ENCODE measurements around the gene CHRD. TPM values are rescaled to one million over a fixed set of nuclear protein-coding genes. Genes with fewer than 3 reads are reported as not detected.

The CHRD gene
- total and polyA plus RNA-seq, 9 of the 15 experiments (the other 6 are each of a cell fraction or from before 2014, with no cell fraction given), result 0.11 to 1.3 (median 0.59) TPM; not detected in 3

DNA sequence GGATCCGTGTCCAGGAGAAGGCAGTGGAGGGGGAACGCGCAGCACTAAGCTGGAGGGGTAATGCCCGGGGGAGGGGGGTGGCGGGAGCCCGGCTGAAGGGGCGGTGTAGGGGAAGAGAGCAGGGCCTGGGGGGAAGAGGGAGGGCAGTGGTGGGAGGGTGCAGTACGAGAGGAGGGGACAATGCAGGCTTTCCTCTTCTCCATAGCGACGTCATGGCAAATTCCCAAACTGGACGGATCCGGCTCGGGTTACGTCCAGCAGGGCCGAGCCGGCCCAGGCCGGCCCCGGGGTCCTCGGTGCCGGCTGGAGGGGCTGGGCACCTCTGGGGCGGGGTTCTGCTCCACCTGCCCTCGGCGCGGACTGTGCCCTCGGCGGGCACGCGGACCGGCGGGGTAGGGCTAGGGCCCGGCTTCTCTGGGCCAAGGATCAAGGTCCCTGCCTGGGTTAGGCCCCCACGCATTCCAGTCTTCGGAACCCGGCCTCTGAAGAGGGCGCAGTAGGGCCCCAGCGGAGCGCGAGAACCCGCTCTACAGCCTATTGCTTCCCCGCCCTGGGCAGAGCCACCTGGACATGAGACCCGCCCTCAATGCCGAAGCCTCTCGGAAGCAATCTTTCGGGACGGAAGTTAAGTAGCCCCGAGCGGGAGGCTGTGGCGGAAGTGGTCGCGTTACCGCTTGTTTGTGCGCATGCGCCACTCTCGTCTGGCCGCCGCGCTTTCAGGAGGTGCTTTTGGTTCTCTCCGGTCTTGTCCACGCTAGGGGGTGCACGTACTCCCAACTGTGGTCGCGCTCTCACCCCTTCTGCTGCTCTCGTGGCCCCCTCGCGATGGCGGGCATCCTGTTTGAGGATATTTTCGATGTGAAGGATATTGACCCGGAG lies 16.9 kb upstream of the CHRD start (continued):
- TF ChIP-seq ZNF175 (CRISPR knock-in tag; IDR thresholded peaks at IDR 0.05; ENCODE audit: low read depth), result peak; percentile 28; the same call in 1 of the 2 replicates
- no peak for TF ChIP-seq POLR2H (tag; IDR thresholded peaks at IDR 0.05; ENCODE audit: low read depth)
- peak; percentile 57 for TF ChIP-seq BRD9 (IDR thresholded peaks at IDR 0.05; ENCODE audit: low read depth, partially characterized antibody)
- no peak for TF ChIP-seq NFE2L1 (tag; IDR thresholded peaks at IDR 0.05; ENCODE audit: borderline replicate concordance, low read depth)
- TF ChIP-seq ARID2 (IDR thresholded peaks at IDR 0.05), result no peak
- TF ChIP-seq SIN3B (IDR thresholded peaks at IDR 0.05; ENCODE audit: low read depth), result no peak
- TF ChIP-seq, protein P1, sequence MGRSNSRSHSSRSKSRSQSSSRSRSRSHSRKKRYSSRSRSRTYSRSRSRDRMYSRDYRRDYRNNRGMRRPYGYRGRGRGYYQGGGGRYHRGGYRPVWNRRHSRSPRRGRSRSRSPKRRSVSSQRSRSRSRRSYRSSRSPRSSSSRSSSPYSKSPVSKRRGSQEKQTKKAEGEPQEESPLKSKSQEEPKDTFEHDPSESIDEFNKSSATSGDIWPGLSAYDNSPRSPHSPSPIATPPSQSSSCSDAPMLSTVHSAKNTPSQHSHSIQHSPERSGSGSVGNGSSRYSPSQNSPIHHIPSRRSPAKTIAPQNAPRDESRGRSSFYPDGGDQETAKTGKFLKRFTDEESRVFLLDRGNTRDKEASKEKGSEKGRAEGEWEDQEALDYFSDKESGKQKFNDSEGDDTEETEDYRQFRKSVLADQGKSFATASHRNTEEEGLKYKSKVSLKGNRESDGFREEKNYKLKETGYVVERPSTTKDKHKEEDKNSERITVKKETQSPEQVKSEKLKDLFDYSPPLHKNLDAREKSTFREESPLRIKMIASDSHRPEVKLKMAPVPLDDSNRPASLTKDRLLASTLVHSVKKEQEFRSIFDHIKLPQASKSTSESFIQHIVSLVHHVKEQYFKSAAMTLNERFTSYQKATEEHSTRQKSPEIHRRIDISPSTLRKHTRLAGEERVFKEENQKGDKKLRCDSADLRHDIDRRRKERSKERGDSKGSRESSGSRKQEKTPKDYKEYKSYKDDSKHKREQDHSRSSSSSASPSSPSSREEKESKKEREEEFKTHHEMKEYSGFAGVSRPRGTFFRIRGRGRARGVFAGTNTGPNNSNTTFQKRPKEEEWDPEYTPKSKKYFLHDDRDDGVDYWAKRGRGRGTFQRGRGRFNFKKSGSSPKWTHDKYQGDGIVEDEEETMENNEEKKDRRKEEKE (IDR thresholded peaks at IDR 0.05; ENCODE audit: borderline replicate concordance in 1 of 2, control insufficient read depth in 1 of 2, low read depth in 2 of 2, low read length in 1 of 2), result no peak
- TF ChIP-seq, protein P2, sequence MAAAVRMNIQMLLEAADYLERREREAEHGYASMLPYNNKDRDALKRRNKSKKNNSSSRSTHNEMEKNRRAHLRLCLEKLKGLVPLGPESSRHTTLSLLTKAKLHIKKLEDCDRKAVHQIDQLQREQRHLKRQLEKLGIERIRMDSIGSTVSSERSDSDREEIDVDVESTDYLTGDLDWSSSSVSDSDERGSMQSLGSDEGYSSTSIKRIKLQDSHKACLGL (CRISPR knock-in tag; IDR thresholded peaks at IDR 0.05; ENCODE audit: borderline replicate concordance, poor library complexity, severe bottlenecking), result no peak
- TF ChIP-seq PHTF2 (CRISPR knock-in tag; IDR thresholded peaks at IDR 0.05), result no peak
- TF ChIP-seq SAP30 (IDR thresholded peaks at IDR 0.05; ENCODE audit: borderline replicate concordance, insufficient read depth, low read depth, low read length, poor library complexity, severe bottlenecking), result peak; percentile 68
- TF ChIP-seq, protein P3, sequence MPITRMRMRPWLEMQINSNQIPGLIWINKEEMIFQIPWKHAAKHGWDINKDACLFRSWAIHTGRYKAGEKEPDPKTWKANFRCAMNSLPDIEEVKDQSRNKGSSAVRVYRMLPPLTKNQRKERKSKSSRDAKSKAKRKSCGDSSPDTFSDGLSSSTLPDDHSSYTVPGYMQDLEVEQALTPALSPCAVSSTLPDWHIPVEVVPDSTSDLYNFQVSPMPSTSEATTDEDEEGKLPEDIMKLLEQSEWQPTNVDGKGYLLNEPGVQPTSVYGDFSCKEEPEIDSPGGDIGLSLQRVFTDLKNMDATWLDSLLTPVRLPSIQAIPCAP (CRISPR knock-in tag; IDR thresholded peaks at IDR 0.05; ENCODE audit: borderline replicate concordance), result no peak
- TF ChIP-seq NCOA1 (IDR thresholded peaks at IDR 0.05; ENCODE audit: low read depth), result no peak; the same call in 1 of the 2 replicates
- TF ChIP-seq KDM2B (CRISPR knock-in tag; IDR thresholded peaks at IDR 0.05), result no peak
- TF ChIP-seq TARDBP (IDR thresholded peaks at IDR 0.05), result peak; percentile 53; the same call in 1 of the 2 replicates
- no peak for TF ChIP-seq PCBP2 (IDR thresholded peaks at IDR 0.05; ENCODE audit: low read depth, low read length, poor library complexity, severe bottlenecking)
- no peak for TF ChIP-seq BACH1 (tag; IDR thresholded peaks at IDR 0.05)
- TF ChIP-seq, protein P4, sequence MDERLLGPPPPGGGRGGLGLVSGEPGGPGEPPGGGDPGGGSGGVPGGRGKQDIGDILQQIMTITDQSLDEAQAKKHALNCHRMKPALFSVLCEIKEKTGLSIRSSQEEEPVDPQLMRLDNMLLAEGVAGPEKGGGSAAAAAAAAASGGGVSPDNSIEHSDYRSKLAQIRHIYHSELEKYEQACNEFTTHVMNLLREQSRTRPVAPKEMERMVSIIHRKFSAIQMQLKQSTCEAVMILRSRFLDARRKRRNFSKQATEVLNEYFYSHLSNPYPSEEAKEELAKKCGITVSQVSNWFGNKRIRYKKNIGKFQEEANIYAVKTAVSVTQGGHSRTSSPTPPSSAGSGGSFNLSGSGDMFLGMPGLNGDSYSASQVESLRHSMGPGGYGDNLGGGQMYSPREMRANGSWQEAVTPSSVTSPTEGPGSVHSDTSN (CRISPR knock-in tag; IDR thresholded peaks at IDR 0.05; ENCODE audit: low read depth), result no peak
- TF ChIP-seq, protein P4 (tag; conservative IDR thresholded peaks at IDR 0.05; ENCODE audit: low read depth), result no peak
- peak; percentile 84 for TF ChIP-seq ATF7 (IDR thresholded peaks at IDR 0.05)
- no peak for TF ChIP-seq WHSC1 (IDR thresholded peaks at IDR 0.05; ENCODE audit: low read length)

All from K562 (cell line).